BLaER1 (cell line): ENCODE results near the gene MAP1B.

Experiments
- H3K27ac ChIP-seq: shearing (Covaris generic); formaldehyde crosslinking; 2 replicates; pipeline ENCODE4 v1.8.1; 2022
- H3K27me3 ChIP-seq: shearing (Covaris generic); formaldehyde crosslinking; 2 replicates; pipeline ENCODE4 v1.8.1; 2022
- H3K36me3 ChIP-seq: shearing (Covaris generic); formaldehyde crosslinking; 2 replicates; pipeline ENCODE4 v1.8.1; 2022
- H3K4me1 ChIP-seq: shearing (Covaris generic); formaldehyde crosslinking; 2 replicates; pipeline ENCODE4 v1.8.1; 2022
- H3K4me2 ChIP-seq: shearing (Covaris generic); formaldehyde crosslinking; 2 replicates; pipeline ENCODE4 v1.8.1; 2022
- H3K4me3 ChIP-seq: shearing (Covaris generic); formaldehyde crosslinking; 2 replicates; pipeline ENCODE4 v1.8.1; 2022
- H3K9ac ChIP-seq: shearing (Covaris generic); formaldehyde crosslinking; 2 replicates; pipeline ENCODE4 v1.8.1; 2022
- H3K9me3 ChIP-seq: shearing (Covaris generic); formaldehyde crosslinking; 2 replicates; pipeline ENCODE4 v1.8.1; 2022
- H4K20me1 ChIP-seq: shearing (Covaris generic); formaldehyde crosslinking; 2 replicates; pipeline ENCODE4 v1.8.1; 2022
- Cebpa-rat ChIP-seq: shearing (Covaris generic); IDR thresholded peaks from 2 replicates; pipeline ENCODE4 v1.8.1; 2022

Gene MAP1B

DNA sequence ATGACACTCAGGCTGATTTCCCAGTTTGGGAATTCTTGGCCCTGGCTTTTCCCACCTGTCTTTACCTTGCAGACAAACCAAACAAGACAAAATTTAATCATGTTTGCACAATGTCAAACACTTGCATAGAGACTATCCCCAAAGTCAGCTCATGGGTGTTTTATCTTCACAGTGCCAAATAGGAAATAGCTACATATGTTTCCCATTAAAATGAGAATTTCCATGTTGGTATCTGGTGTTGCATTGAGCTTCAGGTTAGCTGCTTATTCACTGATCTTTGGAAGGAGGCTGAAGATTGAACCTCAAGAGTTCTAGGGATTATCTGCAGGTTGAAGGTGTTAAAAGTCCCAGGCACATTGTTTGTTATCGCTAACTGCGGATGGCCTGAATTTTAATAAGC, 19.5 kb downstream of the MAP1B start:
- no peak for TF ChIP-seq Cebpa-rat

GRCh38 chr5:72129725-72130124, 22.4 kb downstream of the MAP1B start:
- Histone ChIP-seq H3K4me1 (peaks cover 1% of the 10 kb centered on the region; the same call in 1 of the 2 replicates), H3K36me3 (peaks cover 6% of the 10 kb centered on the region; the same call in 1 of the 2 replicates), H3K27ac (no peak overlapping the region)

More for the DNA sequence above, 19.5 kb downstream of the MAP1B start:
- no peak overlapping the region for H3K27ac ChIP-seq
- no peaks in the 10 kb centered on the region for H3K9me3 ChIP-seq
- H3K36me3 ChIP-seq, result peaks cover 10% of the 10 kb centered on the region; the same call in 1 of the 2 replicates
- H3K4me2 ChIP-seq, result no peak overlapping the region
- peaks cover 6% of the 10 kb centered on the region; the same call in 1 of the 2 replicates for H3K4me1 ChIP-seq
- no peaks in the 10 kb centered on the region for H4K20me1 ChIP-seq
- no peak overlapping the region for H3K4me3 ChIP-seq
- no peaks in the 10 kb centered on the region for H3K27me3 ChIP-seq
- H3K9ac ChIP-seq, result no peak overlapping the region

DNA sequence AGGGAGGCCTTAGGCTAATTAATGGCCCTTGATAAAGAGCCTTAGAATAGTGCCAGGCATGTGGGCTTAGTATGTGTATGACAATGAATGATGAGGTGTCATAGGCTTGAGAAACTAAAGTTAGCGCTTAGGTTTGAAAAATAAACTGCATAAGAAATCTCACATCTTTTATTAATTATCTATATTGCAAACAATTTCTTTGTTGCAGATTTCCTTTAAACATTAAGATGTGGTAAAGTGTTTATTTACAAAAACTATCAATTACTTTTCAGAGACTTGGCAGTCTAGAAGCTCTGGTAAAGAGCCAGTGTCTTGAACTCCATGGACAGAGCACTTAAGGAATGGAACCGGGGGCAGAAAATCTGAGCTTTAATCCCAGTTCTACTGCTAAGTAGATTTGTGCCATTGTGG, 23.1 kb downstream of the MAP1B start:
- Histone ChIP-seq H3K4me2 (no peak overlapping the region), H3K4me1 (no peaks in the 10 kb centered on the region; the same call in 1 of the 2 replicates), H3K9ac (no peak overlapping the region), H3K9me3 (no peaks in the 10 kb centered on the region), H3K4me3 (no peak overlapping the region), H3K27ac (no peak overlapping the region), H3K36me3 (peaks cover 4% of the 10 kb centered on the region; the same call in 1 of the 2 replicates), H3K27me3 (no peaks in the 10 kb centered on the region), H4K20me1 (no peaks in the 10 kb centered on the region)
- TF ChIP-seq Cebpa-rat, result no peak

More at GRCh38 chr5:72129725-72130124, 22.4 kb downstream of the MAP1B start:
- TF ChIP-seq Cebpa-rat, result no peak
- Histone ChIP-seq H3K9ac (no peak overlapping the region), H3K27me3 (no peaks in the 10 kb centered on the region), H3K4me3 (no peak overlapping the region), H4K20me1 (no peaks in the 10 kb centered on the region), H3K9me3 (no peaks in the 10 kb centered on the region), H3K4me2 (no peak overlapping the region)

- Histone ChIP-seq H3K9ac (no peak overlapping the region), H3K9me3 (no peaks in the 10 kb centered on the region), H3K27me3 (no peaks in the 10 kb centered on the region), H3K4me2 (no peak overlapping the region), H4K20me1 (no peaks in the 10 kb centered on the region), H3K27ac (no peak overlapping the region), H3K4me1 (no peaks in the 10 kb centered on the region; the same call in 1 of the 2 replicates), H3K36me3 (no peaks in the 10 kb centered on the region), H3K4me3 (no peak overlapping the region)
- no peak for TF ChIP-seq Cebpa-rat
Observed at GRCh38 chr5:72133212-72133990, 26.1 kb downstream of the MAP1B start.

DNA sequence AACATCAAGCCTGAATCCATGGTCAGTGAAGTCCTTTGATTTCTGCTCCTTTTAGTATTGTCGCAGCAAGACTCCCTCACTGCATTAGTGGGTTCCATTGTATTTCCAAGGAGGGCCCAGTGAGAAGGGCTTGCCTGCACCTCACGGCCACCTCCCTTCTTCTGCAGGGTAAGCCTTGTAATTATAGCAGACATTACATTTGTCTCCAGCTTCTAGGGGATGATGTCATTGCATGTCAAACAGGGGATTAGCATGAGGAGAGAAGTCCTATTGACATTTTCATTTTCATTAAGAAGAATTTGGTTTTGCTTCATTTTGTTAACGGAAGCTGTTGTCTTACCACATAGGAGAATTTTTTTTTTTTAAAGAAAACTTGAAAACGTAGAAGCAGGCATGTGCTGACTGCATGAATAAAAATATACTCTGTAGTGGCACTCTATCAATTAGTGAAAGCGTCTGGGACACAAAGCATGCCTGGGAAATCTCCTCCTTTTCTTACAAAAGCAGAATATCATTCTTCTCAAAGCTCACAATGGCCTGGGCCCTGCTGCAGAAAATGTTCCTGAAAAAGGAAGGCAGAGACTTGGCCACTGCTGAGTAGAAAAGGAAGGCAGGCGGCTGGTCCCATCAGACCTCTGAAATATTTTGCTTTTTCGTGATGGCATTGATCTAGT, 27.1 kb downstream of the MAP1B start:
- H3K36me3 ChIP-seq, result no peaks in the 10 kb centered on the region
- H3K27me3 ChIP-seq, result no peaks in the 10 kb centered on the region
- H3K27ac ChIP-seq, result no peak overlapping the region
- no peak for TF ChIP-seq Cebpa-rat
- no peak overlapping the region for H3K4me3 ChIP-seq
- no peak overlapping the region for H3K9ac ChIP-seq
- no peaks in the 10 kb centered on the region for H3K4me1 ChIP-seq
- H3K9me3 ChIP-seq, result no peaks in the 10 kb centered on the region
- H3K4me2 ChIP-seq, result no peak overlapping the region
- no peaks in the 10 kb centered on the region for H4K20me1 ChIP-seq

DNA sequence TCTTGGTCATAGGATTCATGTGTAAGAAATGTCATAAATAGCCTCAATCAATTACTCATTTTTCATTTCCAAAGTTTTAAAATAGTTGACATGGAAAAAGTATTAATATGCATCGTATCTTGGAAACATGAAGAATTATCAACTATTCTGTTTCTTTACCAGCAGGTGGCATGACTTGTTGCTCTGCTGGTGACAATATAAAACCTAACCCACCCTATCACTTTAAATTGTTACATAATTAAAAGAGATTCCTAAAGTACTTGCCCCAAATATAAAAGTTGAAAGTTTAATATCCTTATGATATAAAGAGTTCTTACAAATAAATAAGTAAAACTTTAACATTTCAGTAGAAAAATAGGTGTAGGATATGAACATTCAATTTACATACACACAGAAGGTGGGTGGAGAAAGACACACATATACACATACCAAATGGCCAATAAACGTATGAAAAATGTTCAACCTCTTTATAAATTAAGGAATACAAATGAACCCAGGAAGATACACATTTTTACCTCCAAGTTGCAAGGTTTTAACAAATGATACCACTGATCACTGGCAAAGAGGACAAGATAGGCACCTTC, 30.6 kb downstream of the MAP1B start:
- Histone ChIP-seq H3K4me1 (no peaks in the 10 kb centered on the region), H3K36me3 (no peaks in the 10 kb centered on the region), H3K9ac (no peak overlapping the region)

GRCh38 chr5:72138943-72139521, 31.8 kb downstream of the MAP1B start:
- H3K4me3 ChIP-seq, result no peak overlapping the region
- H3K4me1 ChIP-seq, result no peaks in the 10 kb centered on the region
- no peaks in the 10 kb centered on the region for H4K20me1 ChIP-seq
- no peak overlapping the region for H3K4me2 ChIP-seq
- H3K9me3 ChIP-seq, result no peaks in the 10 kb centered on the region
- H3K27ac ChIP-seq, result no peak overlapping the region
- no peaks in the 10 kb centered on the region for H3K27me3 ChIP-seq
- no peak for TF ChIP-seq Cebpa-rat
- H3K36me3 ChIP-seq, result no peaks in the 10 kb centered on the region
- no peak overlapping the region for H3K9ac ChIP-seq

More for the DNA sequence above, 30.6 kb downstream of the MAP1B start:
- no peak for TF ChIP-seq Cebpa-rat
- H3K27ac ChIP-seq, result no peak overlapping the region
- no peak overlapping the region for H3K4me2 ChIP-seq
- H4K20me1 ChIP-seq, result no peaks in the 10 kb centered on the region
- no peaks in the 10 kb centered on the region for H3K9me3 ChIP-seq
- H3K27me3 ChIP-seq, result no peaks in the 10 kb centered on the region
- no peak overlapping the region for H3K4me3 ChIP-seq

DNA sequence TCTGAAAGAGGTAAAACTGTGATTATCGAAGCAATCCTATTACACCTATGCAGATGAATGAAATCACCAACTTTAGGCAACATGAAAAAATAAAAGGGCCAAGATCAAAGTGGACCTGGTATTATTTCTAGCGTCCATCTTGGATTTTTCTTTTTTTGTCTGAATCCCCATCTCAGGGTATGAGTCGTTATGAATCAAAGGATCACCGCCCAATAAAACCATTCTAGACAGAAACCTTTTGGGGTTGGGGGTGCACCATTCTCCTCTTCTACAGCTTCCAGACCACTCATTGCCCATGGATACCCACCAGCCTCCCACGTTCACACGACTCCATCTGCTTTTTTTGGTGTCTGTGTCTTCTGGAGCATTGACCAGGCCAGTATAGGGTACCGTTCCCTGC, 33.4 kb downstream of the MAP1B start:
- no peak for TF ChIP-seq Cebpa-rat
- Histone ChIP-seq H3K9ac (no peak overlapping the region), H3K9me3 (no peaks in the 10 kb centered on the region), H3K4me2 (no peak overlapping the region), H3K27ac (no peak overlapping the region), H3K27me3 (no peaks in the 10 kb centered on the region), H3K4me3 (no peak overlapping the region), H3K36me3 (no peaks in the 10 kb centered on the region), H3K4me1 (no peaks in the 10 kb centered on the region), H4K20me1 (no peaks in the 10 kb centered on the region; the same call in 1 of the 2 replicates)

- Histone ChIP-seq H3K9me3 (no peaks in the 10 kb centered on the region), H3K9ac (no peak overlapping the region), H3K36me3 (peaks cover 6% of the 10 kb centered on the region; the same call in 1 of the 2 replicates), H3K27ac (no peak overlapping the region), H3K27me3 (no peaks in the 10 kb centered on the region), H4K20me1 (no peaks in the 10 kb centered on the region; the same call in 1 of the 2 replicates), H3K4me2 (no peak overlapping the region), H3K4me3 (no peak overlapping the region), H3K4me1 (no peaks in the 10 kb centered on the region)
- no peak for TF ChIP-seq Cebpa-rat
Observed at GRCh38 chr5:72141440-72142355, 34.4 kb downstream of the MAP1B start.
